Neural cell (in vitro differentiated cells): Measurements from ENCODE around the gene VEGFD.

Experiments used
- CTCF ChIP-seq: fragments of 450-650 bp; IDR thresholded peaks from 2 replicates; pipeline ENCODE4 v1.5.1; 2014; ENCODE audit warnings: antibody characterized with exemption, mild to moderate bottlenecking, moderate library complexity; ENCODE audit not compliant: poor library complexity, severe bottlenecking
- RAD21 ChIP-seq: fragments of 450-650 bp; conservative IDR thresholded peaks from 2 replicates; pipeline ENCODE4 v1.6.1; 2014; ENCODE audit warnings: antibody characterized with exemption, mild to moderate bottlenecking, moderate library complexity
- TAF1 ChIP-seq: IDR thresholded peaks from 2 replicates; pipeline ENCODE4 v1.6.1; 2012; ENCODE audit warnings: low read depth

GRCh38 chrX:15356444-15356843 lies 27.8 kb downstream of the VEGFD start:
- TF ChIP-seq TAF1 (no peak), CTCF (no peak), RAD21 (no peak)
